ENCODE measurements around the gene TMEM154.

TMEM154 gene

GRCh38 chr4:152629908-152630307, 49.9 kb downstream of the TMEM154 start:
- TF ChIP-seq CTCF (conservative IDR thresholded peaks at IDR 0.05) (no peak), ZFX (IDR thresholded peaks at IDR 0.05) (no peak)
- H3K27ac ChIP-seq, result no peak overlapping the region

GRCh38 chr4:152628128-152628527, 51.7 kb downstream of the TMEM154 start:
- no peak for TF ChIP-seq CTCF (conservative IDR thresholded peaks at IDR 0.05)
- no peak for TF ChIP-seq ZFX (IDR thresholded peaks at IDR 0.05)
- no peak overlapping the region for H3K27ac ChIP-seq

GRCh38 chr4:152626790-152627189, 53.0 kb downstream of the TMEM154 start:
- no peak for TF ChIP-seq CTCF (conservative IDR thresholded peaks at IDR 0.05)
- TF ChIP-seq ZFX (IDR thresholded peaks at IDR 0.05), result no peak
- H3K27ac ChIP-seq, result no peak overlapping the region

- TF ChIP-seq ZFX (IDR thresholded peaks at IDR 0.05) (no peak), CTCF (conservative IDR thresholded peaks at IDR 0.05) (no peak)
- H3K27ac ChIP-seq, result no peak overlapping the region
Observed at GRCh38 chr4:152620915-152621314, 58.9 kb downstream of the TMEM154 start.

GRCh38 chr4:152620218-152620617, 59.6 kb downstream of the TMEM154 start:
- no peak overlapping the region for H3K27ac ChIP-seq
- TF ChIP-seq ZFX (IDR thresholded peaks at IDR 0.05) (no peak), CTCF (conservative IDR thresholded peaks at IDR 0.05) (no peak)

- TF ChIP-seq CTCF (conservative IDR thresholded peaks at IDR 0.05) (no peak), ZFX (IDR thresholded peaks at IDR 0.05) (no peak)
- H3K27ac ChIP-seq, result no peak overlapping the region
Observed at GRCh38 chr4:152619556-152619955, 60.2 kb downstream of the TMEM154 start.

- TF ChIP-seq CTCF (conservative IDR thresholded peaks at IDR 0.05) (no peak), ZFX (IDR thresholded peaks at IDR 0.05) (no peak)
- no peak overlapping the region for H3K27ac ChIP-seq
Observed at GRCh38 chr4:152618971-152619370, 60.8 kb downstream of the TMEM154 start.
